ENCODE results near the gene CDKAL1. TPM values are rescaled to one million over a fixed set of nuclear protein-coding genes. Genes with fewer than 3 reads are reported as not detected.

Gene CDKAL1
- total and polyA plus RNA-seq, 10 of the 15 experiments (the other 5 are each of a cell fraction or from before 2014, with no cell fraction given) = 10.7 to 26.9 (median 17.3) TPM

DNA sequence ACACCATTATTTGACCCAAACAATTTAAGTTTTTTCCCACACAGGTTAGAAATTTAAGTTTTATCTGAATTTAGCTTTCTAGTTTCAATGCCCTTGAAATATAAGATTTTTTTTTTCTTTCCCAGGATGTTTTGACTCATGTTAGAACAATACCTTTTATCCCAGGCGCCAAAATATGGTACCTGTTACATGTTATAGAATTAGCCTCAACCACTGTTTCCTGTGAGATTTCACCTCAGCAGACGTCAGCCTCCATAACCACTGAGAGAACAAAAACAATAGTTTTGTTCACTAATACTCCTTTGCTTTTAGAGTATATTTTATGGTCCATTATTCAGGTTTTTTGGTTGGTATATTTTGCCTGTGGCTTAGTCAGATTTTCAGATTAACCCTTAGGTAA is 302.9 kb downstream of the CDKAL1 start (continued):
- TF ChIP-seq SP1 (IDR thresholded peaks at IDR 0.05; ENCODE audit: low read depth, low read length) = no peak
- no peak for TF ChIP-seq FOXK2 (IDR thresholded peaks at IDR 0.05)
- TF ChIP-seq NFYB (IDR thresholded peaks at IDR 0.05; ENCODE audit: insufficient read depth, low read depth, low read length) = no peak
- 0 out of 2 replicates have a peak, but pooled peaks have one; percentile 26 for TF ChIP-seq CBX5 (IDR thresholded peaks at IDR 0.05; ENCODE audit: low read depth)
- TF ChIP-seq SPI1 (IDR thresholded peaks at IDR 0.05; ENCODE audit: borderline replicate concordance, insufficient read depth, low read depth, low read length) = no peak
- TF ChIP-seq, protein P1, sequence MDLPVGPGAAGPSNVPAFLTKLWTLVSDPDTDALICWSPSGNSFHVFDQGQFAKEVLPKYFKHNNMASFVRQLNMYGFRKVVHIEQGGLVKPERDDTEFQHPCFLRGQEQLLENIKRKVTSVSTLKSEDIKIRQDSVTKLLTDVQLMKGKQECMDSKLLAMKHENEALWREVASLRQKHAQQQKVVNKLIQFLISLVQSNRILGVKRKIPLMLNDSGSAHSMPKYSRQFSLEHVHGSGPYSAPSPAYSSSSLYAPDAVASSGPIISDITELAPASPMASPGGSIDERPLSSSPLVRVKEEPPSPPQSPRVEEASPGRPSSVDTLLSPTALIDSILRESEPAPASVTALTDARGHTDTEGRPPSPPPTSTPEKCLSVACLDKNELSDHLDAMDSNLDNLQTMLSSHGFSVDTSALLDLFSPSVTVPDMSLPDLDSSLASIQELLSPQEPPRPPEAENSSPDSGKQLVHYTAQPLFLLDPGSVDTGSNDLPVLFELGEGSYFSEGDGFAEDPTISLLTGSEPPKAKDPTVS (IDR thresholded peaks at IDR 0.05; ENCODE audit: low read depth, low read length) = no peak
- TF ChIP-seq, protein P2, sequence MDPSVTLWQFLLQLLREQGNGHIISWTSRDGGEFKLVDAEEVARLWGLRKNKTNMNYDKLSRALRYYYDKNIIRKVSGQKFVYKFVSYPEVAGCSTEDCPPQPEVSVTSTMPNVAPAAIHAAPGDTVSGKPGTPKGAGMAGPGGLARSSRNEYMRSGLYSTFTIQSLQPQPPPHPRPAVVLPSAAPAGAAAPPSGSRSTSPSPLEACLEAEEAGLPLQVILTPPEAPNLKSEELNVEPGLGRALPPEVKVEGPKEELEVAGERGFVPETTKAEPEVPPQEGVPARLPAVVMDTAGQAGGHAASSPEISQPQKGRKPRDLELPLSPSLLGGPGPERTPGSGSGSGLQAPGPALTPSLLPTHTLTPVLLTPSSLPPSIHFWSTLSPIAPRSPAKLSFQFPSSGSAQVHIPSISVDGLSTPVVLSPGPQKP (IDR thresholded peaks at IDR 0.05; ENCODE audit: low read depth, low read length) = no peak
- TF ChIP-seq MYC (IDR thresholded peaks at IDR 0.05; ENCODE audit: insufficient read depth, insufficient read length, insufficient replicate concordance, low read length, severe bottlenecking) = no peak
- 0 out of 2 replicates have a peak, but pooled peaks have one; percentile 11 for TF ChIP-seq SMC3 (IDR thresholded peaks at IDR 0.05; ENCODE audit: borderline replicate concordance, low read length)
- no peak for TF ChIP-seq RELA (IDR thresholded peaks at IDR 0.05; ENCODE audit: borderline replicate concordance, partially characterized antibody)
- no peak for TF ChIP-seq TARDBP (IDR thresholded peaks at IDR 0.05; ENCODE audit: borderline replicate concordance)
- TF ChIP-seq, protein P3, sequence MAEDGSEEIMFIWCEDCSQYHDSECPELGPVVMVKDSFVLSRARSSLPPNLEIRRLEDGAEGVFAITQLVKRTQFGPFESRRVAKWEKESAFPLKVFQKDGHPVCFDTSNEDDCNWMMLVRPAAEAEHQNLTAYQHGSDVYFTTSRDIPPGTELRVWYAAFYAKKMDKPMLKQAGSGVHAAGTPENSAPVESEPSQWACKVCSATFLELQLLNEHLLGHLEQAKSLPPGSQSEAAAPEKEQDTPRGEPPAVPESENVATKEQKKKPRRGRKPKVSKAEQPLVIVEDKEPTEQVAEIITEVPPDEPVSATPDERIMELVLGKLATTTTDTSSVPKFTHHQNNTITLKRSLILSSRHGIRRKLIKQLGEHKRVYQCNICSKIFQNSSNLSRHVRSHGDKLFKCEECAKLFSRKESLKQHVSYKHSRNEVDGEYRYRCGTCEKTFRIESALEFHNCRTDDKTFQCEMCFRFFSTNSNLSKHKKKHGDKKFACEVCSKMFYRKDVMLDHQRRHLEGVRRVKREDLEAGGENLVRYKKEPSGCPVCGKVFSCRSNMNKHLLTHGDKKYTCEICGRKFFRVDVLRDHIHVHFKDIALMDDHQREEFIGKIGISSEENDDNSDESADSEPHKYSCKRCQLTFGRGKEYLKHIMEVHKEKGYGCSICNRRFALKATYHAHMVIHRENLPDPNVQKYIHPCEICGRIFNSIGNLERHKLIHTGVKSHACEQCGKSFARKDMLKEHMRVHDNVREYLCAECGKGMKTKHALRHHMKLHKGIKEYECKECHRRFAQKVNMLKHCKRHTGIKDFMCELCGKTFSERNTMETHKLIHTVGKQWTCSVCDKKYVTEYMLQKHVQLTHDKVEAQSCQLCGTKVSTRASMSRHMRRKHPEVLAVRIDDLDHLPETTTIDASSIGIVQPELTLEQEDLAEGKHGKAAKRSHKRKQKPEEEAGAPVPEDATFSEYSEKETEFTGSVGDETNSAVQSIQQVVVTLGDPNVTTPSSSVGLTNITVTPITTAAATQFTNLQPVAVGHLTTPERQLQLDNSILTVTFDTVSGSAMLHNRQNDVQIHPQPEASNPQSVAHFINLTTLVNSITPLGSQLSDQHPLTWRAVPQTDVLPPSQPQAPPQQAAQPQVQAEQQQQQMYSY (CRISPR knock-in tag; IDR thresholded peaks at IDR 0.05) = no peak
- TF ChIP-seq CBFB (IDR thresholded peaks at IDR 0.05; ENCODE audit: low read depth) = no peak
- no peak for TF ChIP-seq EZH2 (IDR thresholded peaks at IDR 0.05; ENCODE audit: borderline replicate concordance, control insufficient read depth, low read depth, low read length)
- no peak for TF ChIP-seq TCF7 (IDR thresholded peaks at IDR 0.05; ENCODE audit: borderline replicate concordance)
- no peak for TF ChIP-seq ZNF274 (IDR thresholded peaks at IDR 0.05; ENCODE audit: insufficient read depth, insufficient read length)
- TF ChIP-seq SIN3A (IDR thresholded peaks at IDR 0.05; ENCODE audit: low read depth, low read length) = no peak
- TF ChIP-seq SIX5 (IDR thresholded peaks at IDR 0.05; ENCODE audit: low read depth, low read length, severe bottlenecking) = no peak
- TF ChIP-seq, protein P4, sequence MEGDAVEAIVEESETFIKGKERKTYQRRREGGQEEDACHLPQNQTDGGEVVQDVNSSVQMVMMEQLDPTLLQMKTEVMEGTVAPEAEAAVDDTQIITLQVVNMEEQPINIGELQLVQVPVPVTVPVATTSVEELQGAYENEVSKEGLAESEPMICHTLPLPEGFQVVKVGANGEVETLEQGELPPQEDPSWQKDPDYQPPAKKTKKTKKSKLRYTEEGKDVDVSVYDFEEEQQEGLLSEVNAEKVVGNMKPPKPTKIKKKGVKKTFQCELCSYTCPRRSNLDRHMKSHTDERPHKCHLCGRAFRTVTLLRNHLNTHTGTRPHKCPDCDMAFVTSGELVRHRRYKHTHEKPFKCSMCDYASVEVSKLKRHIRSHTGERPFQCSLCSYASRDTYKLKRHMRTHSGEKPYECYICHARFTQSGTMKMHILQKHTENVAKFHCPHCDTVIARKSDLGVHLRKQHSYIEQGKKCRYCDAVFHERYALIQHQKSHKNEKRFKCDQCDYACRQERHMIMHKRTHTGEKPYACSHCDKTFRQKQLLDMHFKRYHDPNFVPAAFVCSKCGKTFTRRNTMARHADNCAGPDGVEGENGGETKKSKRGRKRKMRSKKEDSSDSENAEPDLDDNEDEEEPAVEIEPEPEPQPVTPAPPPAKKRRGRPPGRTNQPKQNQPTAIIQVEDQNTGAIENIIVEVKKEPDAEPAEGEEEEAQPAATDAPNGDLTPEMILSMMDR (IDR thresholded peaks at IDR 0.05 in 2 of 3, conservative IDR thresholded peaks at IDR 0.05 in 1 of 3; ENCODE audit: control insufficient read depth in 2 of 3, extremely low read depth in 1 of 3, insufficient read depth in 1 of 3, low read depth in 3 of 3, low read length in 3 of 3) = no peak
- no peak for TF ChIP-seq MTA3 (IDR thresholded peaks at IDR 0.05; ENCODE audit: borderline replicate concordance, low read length)
- no peak for TF ChIP-seq LARP7 (IDR thresholded peaks at IDR 0.05)
- TF ChIP-seq RUNX3 (IDR thresholded peaks at IDR 0.05; ENCODE audit: low read length) = peak; percentile 60; the same call in 1 of the 2 replicates
- TF ChIP-seq EGR1 (IDR thresholded peaks at IDR 0.05; ENCODE audit: borderline replicate concordance in 1 of 2, low read depth in 2 of 2, low read length in 2 of 2) = no peak
- TF ChIP-seq ZNF217 (IDR thresholded peaks at IDR 0.05) = no peak
